ENCODE measurements around the gene TFB2M. TPM values are rescaled to one million over a fixed set of nuclear protein-coding genes. Genes with fewer than 3 reads are reported as not detected.

TFB2M gene
- polyA plus RNA-seq, 3 donors from 2014 or later: 15.0 to 17.9 (median 15.6) TPM

- Mint-ChIP-seq H3K36me3 (peaks cover 5 to 21% (median 16%) of the 10 kb centered on the region in 3 donors), H3K27me3 (ENCODE audit: low read depth in 3 of 3) (no peaks in the 10 kb centered on the region), H3K4me3 (no peak overlapping the region), H3K27ac (peak overlapping the region in 1 of 6 donors; percentile 61), H3K4me1 (peaks cover 4 to 13% of the 10 kb centered on the region in 2 donors), H3K9me3 (no peaks in the 10 kb centered on the region)
- DNase-seq: no peak
These were observed 6.8 kb downstream of the TFB2M start for GRCh38 chr1:246559310-246559709.

- no peak overlapping the region for H3K27ac Mint-ChIP-seq
- no peak for DNase-seq
- no peak overlapping the region for H3K4me3 Mint-ChIP-seq
- no peaks in the 10 kb centered on the region for H3K9me3 Mint-ChIP-seq
- H3K27me3 Mint-ChIP-seq (ENCODE audit: low read depth in 3 of 3): no peaks in the 10 kb centered on the region
- H3K4me1 Mint-ChIP-seq: peaks cover 0 to 6% of the 10 kb centered on the region in 2 donors
- H3K36me3 Mint-ChIP-seq: peaks cover 9 to 31% (median 19%) of the 10 kb centered on the region in 3 donors
These were observed 8.0 kb downstream of the TFB2M start for GRCh38 chr1:246558041-246558440.

GRCh38 chr1:246554201-246554600 lies 11.9 kb downstream of the TFB2M start:
- H3K27me3 Mint-ChIP-seq (ENCODE audit: low read depth in 3 of 3): no peaks in the 10 kb centered on the region
- H3K27ac Mint-ChIP-seq: no peak overlapping the region
- DNase-seq: no peak
- peaks cover 19 to 42% (median 28%) of the 10 kb centered on the region in 3 donors for H3K36me3 Mint-ChIP-seq
- H3K9me3 Mint-ChIP-seq: no peaks in the 10 kb centered on the region
- H3K4me3 Mint-ChIP-seq: no peak overlapping the region
- H3K4me1 Mint-ChIP-seq: peaks cover under 1 to 3% of the 10 kb centered on the region in 2 donors

- H3K27me3 Mint-ChIP-seq (ENCODE audit: low read depth in 3 of 3): no peaks in the 10 kb centered on the region
- peaks cover 0 to 3% of the 10 kb centered on the region in 2 donors for H3K4me1 Mint-ChIP-seq
- DNase-seq: no peak
- H3K9me3 Mint-ChIP-seq: no peaks in the 10 kb centered on the region
- no peak overlapping the region for H3K27ac Mint-ChIP-seq
- peaks cover 26 to 53% (median 30%) of the 10 kb centered on the region in 3 donors for H3K36me3 Mint-ChIP-seq
- no peak overlapping the region for H3K4me3 Mint-ChIP-seq
These were observed 14.0 kb downstream of the TFB2M start for GRCh38 chr1:246552110-246552509.

- Mint-ChIP-seq H3K9me3 (no peaks in the 10 kb centered on the region), H3K27me3 (ENCODE audit: low read depth in 3 of 3) (no peaks in the 10 kb centered on the region), H3K4me1 (peaks cover 0 to 3% of the 10 kb centered on the region in 2 donors), H3K27ac (peak overlapping the region in 1 of 6 donors; percentile 7), H3K36me3 (peaks cover 21 to 47% (median 25%) of the 10 kb centered on the region in 3 donors), H3K4me3 (no peak overlapping the region)
- no peak for DNase-seq
These were observed 15.7 kb downstream of the TFB2M start for GRCh38 chr1:246550402-246550801.

- H3K36me3 Mint-ChIP-seq: peaks cover 20 to 42% (median 21%) of the 10 kb centered on the region in 3 donors
- H3K9me3 Mint-ChIP-seq: no peaks in the 10 kb centered on the region
- DNase-seq: no peak
- no peak overlapping the region for H3K4me3 Mint-ChIP-seq
- H3K27me3 Mint-ChIP-seq (ENCODE audit: low read depth in 3 of 3): no peaks in the 10 kb centered on the region
- peaks cover 0 to 3% of the 10 kb centered on the region in 2 donors for H3K4me1 Mint-ChIP-seq
- H3K27ac Mint-ChIP-seq: no peak overlapping the region
These were observed 16.4 kb downstream of the TFB2M start for GRCh38 chr1:246549665-246550064.

- Mint-ChIP-seq H3K27me3 (ENCODE audit: low read depth in 3 of 3) (no peaks in the 10 kb centered on the region), H3K4me1 (no peaks in the 10 kb centered on the region), H3K9me3 (no peaks in the 10 kb centered on the region), H3K4me3 (no peak overlapping the region), H3K27ac (no peak overlapping the region), H3K36me3 (peaks cover 16 to 29% (median 18%) of the 10 kb centered on the region in 3 donors)
- no peak for DNase-seq
These were observed 22.1 kb downstream of the TFB2M start for GRCh38 chr1:246544001-246544400.

GRCh38 chr1:246540738-246541491 lies 25.1 kb downstream of the TFB2M start:
- H3K9me3 Mint-ChIP-seq: no peaks in the 10 kb centered on the region
- no peaks in the 10 kb centered on the region for H3K27me3 Mint-ChIP-seq (ENCODE audit: low read depth in 3 of 3)
- DNase-seq: no peak
- H3K4me3 Mint-ChIP-seq: no peak overlapping the region
- H3K36me3 Mint-ChIP-seq: peaks cover 12 to 28% (median 24%) of the 10 kb centered on the region in 3 donors
- peak overlapping the region in 1 of 6 donors; percentile 18 for H3K27ac Mint-ChIP-seq
- no peaks in the 10 kb centered on the region for H3K4me1 Mint-ChIP-seq

GRCh38 chr1:246537887-246538286 lies 28.2 kb downstream of the TFB2M start:
- Mint-ChIP-seq H3K4me3 (no peak overlapping the region), H3K9me3 (no peaks in the 10 kb centered on the region), H3K27ac (peak overlapping the region in 1 of 6 donors; percentile 37), H3K4me1 (no peaks in the 10 kb centered on the region), H3K27me3 (ENCODE audit: low read depth in 3 of 3) (no peaks in the 10 kb centered on the region), H3K36me3 (peaks cover 4 to 20% (median 17%) of the 10 kb centered on the region in 3 donors)
- DNase-seq: no peak

GRCh38 chr1:246537441-246537840 lies 28.6 kb downstream of the TFB2M start:
- Mint-ChIP-seq H3K9me3 (no peaks in the 10 kb centered on the region), H3K27me3 (ENCODE audit: low read depth in 3 of 3) (no peaks in the 10 kb centered on the region), H3K36me3 (peaks cover 4 to 20% (median 17%) of the 10 kb centered on the region in 3 donors), H3K27ac (no peak overlapping the region), H3K4me3 (no peak overlapping the region), H3K4me1 (no peaks in the 10 kb centered on the region)
- no peak for DNase-seq

GRCh38 chr1:246534114-246534513 lies 31.9 kb downstream of the TFB2M start:
- Mint-ChIP-seq H3K27me3 (ENCODE audit: low read depth in 3 of 3) (peaks cover 0 to 1% (median 0%) of the 10 kb centered on the region in 3 donors), H3K4me1 (peaks cover 5 to 6% of the 10 kb centered on the region in 2 donors), H3K9me3 (no peaks in the 10 kb centered on the region), H3K36me3 (peaks cover 0 to 25% (median 9%) of the 10 kb centered on the region in 3 donors), H3K4me3 (no peak overlapping the region), H3K27ac (no peak overlapping the region)
- DNase-seq: no peak

- peaks cover 11 to 12% of the 10 kb centered on the region in 2 donors for H3K4me1 Mint-ChIP-seq
- no peak overlapping the region for H3K27ac Mint-ChIP-seq
- DNase-seq: no peak
- no peaks in the 10 kb centered on the region for H3K9me3 Mint-ChIP-seq
- peaks cover 0 to 1% (median 0%) of the 10 kb centered on the region in 3 donors for H3K27me3 Mint-ChIP-seq (ENCODE audit: low read depth in 3 of 3)
- H3K4me3 Mint-ChIP-seq: no peak overlapping the region
- peaks cover 0 to 22% (median 3%) of the 10 kb centered on the region in 3 donors for H3K36me3 Mint-ChIP-seq
These were observed 32.6 kb downstream of the TFB2M start for GRCh38 chr1:246533371-246533905.

GRCh38 chr1:246532519-246532918 lies 33.5 kb downstream of the TFB2M start:
- Mint-ChIP-seq H3K4me3 (no peak overlapping the region), H3K36me3 (peaks cover 0 to 22% (median 0%) of the 10 kb centered on the region in 3 donors), H3K9me3 (no peaks in the 10 kb centered on the region), H3K27me3 (ENCODE audit: low read depth in 3 of 3) (peaks cover 0 to 2% (median under 1%) of the 10 kb centered on the region in 3 donors), H3K4me1 (peaks cover 20 to 21% of the 10 kb centered on the region in 2 donors), H3K27ac (no peak overlapping the region)
- DNase-seq: no peak

- H3K4me1 Mint-ChIP-seq: peaks cover 33 to 34% of the 10 kb centered on the region in 2 donors
- no peak overlapping the region for H3K4me3 Mint-ChIP-seq
- no peak for DNase-seq
- H3K36me3 Mint-ChIP-seq: peaks cover 0 to 13% (median 0%) of the 10 kb centered on the region in 3 donors
- H3K27ac Mint-ChIP-seq: peak overlapping the region in 1 of 6 donors; percentile 7
- peaks cover 0 to 2% (median 0%) of the 10 kb centered on the region in 6 donors for H3K9me3 Mint-ChIP-seq
- H3K27me3 Mint-ChIP-seq (ENCODE audit: low read depth in 3 of 3): peaks cover 0 to 3% (median 2%) of the 10 kb centered on the region in 3 donors
These were observed 35.6 kb downstream of the TFB2M start for GRCh38 chr1:246530482-246530881.

All from immature natural killer cell (primary cell).